Measurements from ENCODE around the gene RAB10. TPM values are rescaled to one million over a fixed set of nuclear protein-coding genes. Genes with fewer than 3 reads are reported as not detected.

Gene RAB10
- total RNA-seq, 1 donor from 2014 or later, result 238 TPM

- H3K4me2 ChIP-seq, result no peak overlapping the region
- Mint-ChIP-seq H3K9me3 (no peaks in the 10 kb centered on the region), H3K4me1 (peaks cover 8% of the 10 kb centered on the region), H3K27ac (peak overlapping the region; percentile 18), H3K36me3 (peaks cover 2% of the 10 kb centered on the region), H3K4me3 (no peak overlapping the region), H3K27me3 (ENCODE audit: insufficient read depth, low read depth) (peaks cover 2% of the 10 kb centered on the region)
- no peak for TF ChIP-seq CTCF (IDR thresholded peaks at IDR 0.05)
- no peak overlapping the region for H3K9ac ChIP-seq
- peaks cover 9% of the 10 kb centered on the region for H3F3A ChIP-seq (ENCODE audit: low read depth)
- no peak for DNase-seq (ENCODE audit: low spot score)
- H3K9me3 ChIP-seq (ENCODE audit: low read depth), result no peaks in the 10 kb centered on the region
- no peaks in the 10 kb centered on the region for H3K79me2 ChIP-seq (ENCODE audit: low read depth)
- H3K27me3 ChIP-seq, result no peaks in the 10 kb centered on the region
- no peak overlapping the region for H2AFZ ChIP-seq (replicated peaks)
- H4K20me1 ChIP-seq (ENCODE audit: low read depth), result peaks cover 3% of the 10 kb centered on the region
- no peak overlapping the region for H3K4me3 ChIP-seq
- H3K36me3 ChIP-seq, result peaks cover 7% of the 10 kb centered on the region
- peaks cover 3% of the 10 kb centered on the region for H3K4me1 ChIP-seq
- H3K27ac ChIP-seq, result no peak overlapping the region
Measured at GRCh38 chr2:26141145-26141769, 107.4 kb downstream of the RAB10 start.

GRCh38 chr2:26144031-26144430 lies 110.1 kb downstream of the RAB10 start:
- H3K4me1 Mint-ChIP-seq, result peaks cover 6% of the 10 kb centered on the region
- Histone ChIP-seq H3K4me3 (no peak overlapping the region), H3K79me2 (ENCODE audit: low read depth) (no peaks in the 10 kb centered on the region), H3K9me3 (ENCODE audit: low read depth) (no peaks in the 10 kb centered on the region), H4K20me1 (ENCODE audit: low read depth) (peaks cover 1% of the 10 kb centered on the region), H3K36me3 (no peaks in the 10 kb centered on the region), H3K27me3 (no peaks in the 10 kb centered on the region), H3K4me1 (peaks cover 2% of the 10 kb centered on the region), H3K4me2 (no peak overlapping the region), H3K27ac (no peak overlapping the region), H3F3A (ENCODE audit: low read depth) (peaks cover 8% of the 10 kb centered on the region), H2AFZ (replicated peaks) (no peak overlapping the region), H3K9ac (no peak overlapping the region)
- peaks cover 2% of the 10 kb centered on the region for H3K36me3 Mint-ChIP-seq
- TF ChIP-seq EZH2 (IDR thresholded peaks at IDR 0.05) (no peak), EZH2phosphoT487 (IDR thresholded peaks at IDR 0.05) (no peak), CTCF (IDR thresholded peaks at IDR 0.05) (no peak)
- no peak for DNase-seq (ENCODE audit: low spot score)
- H3K27ac Mint-ChIP-seq, result no peak overlapping the region
- H3K4me3 Mint-ChIP-seq, result no peak overlapping the region
- peaks cover 2% of the 10 kb centered on the region for H3K27me3 Mint-ChIP-seq (ENCODE audit: insufficient read depth, low read depth)
- H3K9me3 Mint-ChIP-seq, result no peaks in the 10 kb centered on the region

GRCh38 chr2:26144953-26145680 lies 111.2 kb downstream of the RAB10 start:
- Mint-ChIP-seq H3K36me3 (no peaks in the 10 kb centered on the region), H3K27ac (no peak overlapping the region), H3K9me3 (no peaks in the 10 kb centered on the region), H3K4me1 (peaks cover 3% of the 10 kb centered on the region), H3K4me3 (no peak overlapping the region), H3K27me3 (ENCODE audit: insufficient read depth, low read depth) (peaks cover 2% of the 10 kb centered on the region)
- no peak for TF ChIP-seq EZH2 (IDR thresholded peaks at IDR 0.05)
- peak; percentile 91 for TF ChIP-seq CTCF (IDR thresholded peaks at IDR 0.05)
- Histone ChIP-seq H3K4me3 (no peak overlapping the region), H2AFZ (replicated peaks) (no peak overlapping the region), H4K20me1 (ENCODE audit: low read depth) (no peaks in the 10 kb centered on the region), H3K4me1 (no peaks in the 10 kb centered on the region), H3K9ac (no peak overlapping the region), H3K4me2 (no peak overlapping the region), H3K9me3 (ENCODE audit: low read depth) (no peaks in the 10 kb centered on the region), H3K27me3 (no peaks in the 10 kb centered on the region), H3K36me3 (no peaks in the 10 kb centered on the region), H3F3A (ENCODE audit: low read depth) (no peaks in the 10 kb centered on the region), H3K79me2 (ENCODE audit: low read depth) (no peaks in the 10 kb centered on the region), H3K27ac (no peak overlapping the region)
- DNase-seq (ENCODE audit: low spot score), result peak; percentile 81
